K562 (cell line): Measurements from ENCODE around the gene CDCA4.

Experiments used
- CTCF ChIP-seq, 3 experiments: IDR thresholded peaks in 2 of 3; conservative IDR thresholded peaks in 1 of 3; 2 replicates each; pipeline ENCODE4 v1.5.1; 2011 to 2012; ENCODE audit warnings: low read length in 3 of 3, mild to moderate bottlenecking in 3 of 3, control low read depth in 2 of 3, improper control_type of control experiment in 1 of 3, inconsistent platforms in 1 of 3, low read depth in 1 of 3, mixed read lengths in 1 of 3, moderate library complexity in 1 of 3; ENCODE audit not compliant: insufficient read depth in 2 of 3
- POLR2A ChIP-seq: fragments of 450-650 bp; conservative IDR thresholded peaks from 2 replicates; pipeline ENCODE4 v1.6.1; 2016

DNA sequence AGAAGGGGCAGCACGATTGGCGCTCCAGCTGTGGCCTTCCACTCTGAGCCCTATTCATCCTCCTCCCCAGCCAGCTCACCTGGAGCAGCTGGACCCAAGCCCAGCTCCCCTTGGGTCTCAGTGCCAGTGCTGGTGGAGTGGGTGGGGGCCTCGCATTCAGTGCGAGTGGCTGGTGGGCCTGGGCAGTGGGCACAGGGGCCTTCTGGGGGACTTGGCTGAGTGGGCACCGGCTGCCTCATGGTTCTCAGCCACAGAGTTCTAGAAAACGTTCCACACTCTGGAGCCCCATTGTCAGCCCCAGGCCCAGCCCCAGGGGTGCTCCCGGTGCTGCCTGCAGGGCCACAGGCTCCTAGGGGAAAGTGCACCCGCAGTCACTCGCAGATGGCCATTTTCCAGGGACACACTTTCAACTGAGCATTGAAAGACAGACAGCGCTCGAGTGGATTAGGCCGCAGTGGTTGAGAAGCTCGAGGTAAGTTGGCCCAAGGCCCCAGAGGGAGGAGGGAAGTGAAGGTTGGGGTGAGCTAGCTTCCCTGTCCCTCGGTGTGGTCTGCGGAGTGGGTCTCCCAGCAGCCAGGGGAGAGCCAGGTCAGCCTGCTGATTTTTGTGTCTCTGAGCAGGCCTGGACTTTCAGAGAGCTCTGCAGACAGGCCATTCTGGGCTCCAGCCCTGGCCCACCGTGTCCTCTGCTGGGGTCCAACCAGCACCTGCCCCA is 31.5 kb downstream of the CDCA4 start:
- no peak for TF ChIP-seq CTCF (IDR thresholded peaks at IDR 0.05 in 2 of 3, conservative IDR thresholded peaks at IDR 0.05 in 1 of 3; ENCODE audit: insufficient read depth in 2 of 3, low read depth in 1 of 3, low read length in 3 of 3)
- no peak for TF ChIP-seq POLR2A
